Measurements from ENCODE around the gene KIAA2012. TPM values are rescaled to one million over a fixed set of nuclear protein-coding genes. Genes with fewer than 3 reads are reported as not detected.

Gene KIAA2012
- total and polyA plus RNA-seq, 4 donors, result under 0.01 to 0.61 (median 0.42) TPM

DNA sequence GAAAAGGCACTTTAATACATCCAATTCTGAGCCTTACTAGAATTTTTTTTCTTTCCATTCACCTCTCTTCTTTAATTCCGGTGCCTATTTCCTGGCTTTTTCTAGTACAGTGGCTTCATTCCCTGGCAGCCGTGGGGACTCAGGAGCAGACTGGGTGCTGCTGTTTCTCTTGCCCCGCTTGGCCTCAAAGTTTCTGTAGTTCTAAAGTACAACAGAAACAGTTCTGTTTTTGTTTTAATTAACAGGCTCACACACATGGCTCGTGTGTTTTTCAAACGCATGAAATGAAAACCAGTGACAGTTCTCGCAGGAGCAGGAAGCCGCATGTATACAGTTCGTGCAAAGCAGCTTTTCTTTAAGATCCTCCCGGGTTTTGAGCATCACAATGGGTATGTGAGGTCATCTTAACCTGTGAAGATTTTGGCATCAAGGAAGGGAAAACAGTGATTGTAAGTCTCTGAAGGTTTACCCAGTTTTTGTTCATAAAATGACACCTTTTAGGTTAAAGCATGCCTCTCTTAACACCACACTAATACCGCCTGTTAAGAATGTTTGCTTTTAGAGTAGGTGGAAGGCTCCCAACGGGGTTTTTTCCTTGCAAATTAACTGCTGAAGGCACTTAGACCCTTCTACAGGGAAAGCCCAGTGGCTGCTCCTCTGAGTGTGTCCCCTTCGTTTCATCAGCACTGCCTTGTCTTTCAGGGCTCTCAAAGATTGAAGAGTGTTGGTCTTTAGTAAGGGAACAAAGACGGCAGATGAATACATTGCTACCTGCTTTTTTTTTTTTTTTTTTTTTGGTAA is 33.6 kb upstream of the KIAA2012 start:
- H3K27me3 ChIP-seq (ENCODE audit: control insufficient read depth in 4 of 4, insufficient read depth in 4 of 4, low read length in 3 of 4), result peaks cover 0 to 16% (median 3%) of the 10 kb centered on the region in 4 donors
- 61% methylated on average over 13 of the region's 13 CpGs for WGBS
- H3K36me3 ChIP-seq (ENCODE audit: control insufficient read depth in 4 of 4, insufficient read depth in 3 of 4, low read depth in 1 of 4, low read length in 3 of 4), result no peaks in the 10 kb centered on the region
- no peak overlapping the region for H3K4me3 ChIP-seq (ENCODE audit: low read depth in 1 of 3, low read length in 3 of 3)
- no peak overlapping the region for H3K9ac ChIP-seq (ENCODE audit: low read depth in 1 of 2, low read length in 2 of 2)
- peaks cover 0 to 9% (median 8%) of the 10 kb centered on the region in 4 donors for H3K4me1 ChIP-seq (ENCODE audit: control insufficient read depth in 4 of 4, insufficient read depth in 4 of 4, low read length in 3 of 4)
- H3K9me3 ChIP-seq (ENCODE audit: control insufficient read depth in 4 of 4, low read length in 3 of 4), result peaks cover 0 to 7% (median 0%) of the 10 kb centered on the region in 4 donors
- TF ChIP-seq HNF4A (conservative IDR thresholded peaks at IDR 0.05) (no peak), JUND (IDR thresholded peaks at IDR 0.05) (no peak), FOXA1 (IDR thresholded peaks at IDR 0.05) (no peak), RXRA (IDR thresholded peaks at IDR 0.05) (no peak), RAD21 (IDR thresholded peaks at IDR 0.05) (no peak), NR2F2 (IDR thresholded peaks at IDR 0.05) (no peak)
- TF ChIP-seq, protein P1, sequence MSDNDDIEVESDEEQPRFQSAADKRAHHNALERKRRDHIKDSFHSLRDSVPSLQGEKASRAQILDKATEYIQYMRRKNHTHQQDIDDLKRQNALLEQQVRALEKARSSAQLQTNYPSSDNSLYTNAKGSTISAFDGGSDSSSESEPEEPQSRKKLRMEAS (IDR thresholded peaks at IDR 0.05), result no peak
- TF ChIP-seq, protein P2, sequence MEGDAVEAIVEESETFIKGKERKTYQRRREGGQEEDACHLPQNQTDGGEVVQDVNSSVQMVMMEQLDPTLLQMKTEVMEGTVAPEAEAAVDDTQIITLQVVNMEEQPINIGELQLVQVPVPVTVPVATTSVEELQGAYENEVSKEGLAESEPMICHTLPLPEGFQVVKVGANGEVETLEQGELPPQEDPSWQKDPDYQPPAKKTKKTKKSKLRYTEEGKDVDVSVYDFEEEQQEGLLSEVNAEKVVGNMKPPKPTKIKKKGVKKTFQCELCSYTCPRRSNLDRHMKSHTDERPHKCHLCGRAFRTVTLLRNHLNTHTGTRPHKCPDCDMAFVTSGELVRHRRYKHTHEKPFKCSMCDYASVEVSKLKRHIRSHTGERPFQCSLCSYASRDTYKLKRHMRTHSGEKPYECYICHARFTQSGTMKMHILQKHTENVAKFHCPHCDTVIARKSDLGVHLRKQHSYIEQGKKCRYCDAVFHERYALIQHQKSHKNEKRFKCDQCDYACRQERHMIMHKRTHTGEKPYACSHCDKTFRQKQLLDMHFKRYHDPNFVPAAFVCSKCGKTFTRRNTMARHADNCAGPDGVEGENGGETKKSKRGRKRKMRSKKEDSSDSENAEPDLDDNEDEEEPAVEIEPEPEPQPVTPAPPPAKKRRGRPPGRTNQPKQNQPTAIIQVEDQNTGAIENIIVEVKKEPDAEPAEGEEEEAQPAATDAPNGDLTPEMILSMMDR (IDR thresholded peaks at IDR 0.05; ENCODE audit: low read depth, low read length, missing input control), result no peak
- TF ChIP-seq, protein P3, sequence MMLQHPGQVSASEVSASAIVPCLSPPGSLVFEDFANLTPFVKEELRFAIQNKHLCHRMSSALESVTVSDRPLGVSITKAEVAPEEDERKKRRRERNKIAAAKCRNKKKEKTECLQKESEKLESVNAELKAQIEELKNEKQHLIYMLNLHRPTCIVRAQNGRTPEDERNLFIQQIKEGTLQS (IDR thresholded peaks at IDR 0.05), result no peak
- DNase-seq (ENCODE audit: low spot score), result no peak
- no peak overlapping the region for H3K27ac ChIP-seq (ENCODE audit: low read depth in 1 of 2, low read length in 2 of 2)

DNA sequence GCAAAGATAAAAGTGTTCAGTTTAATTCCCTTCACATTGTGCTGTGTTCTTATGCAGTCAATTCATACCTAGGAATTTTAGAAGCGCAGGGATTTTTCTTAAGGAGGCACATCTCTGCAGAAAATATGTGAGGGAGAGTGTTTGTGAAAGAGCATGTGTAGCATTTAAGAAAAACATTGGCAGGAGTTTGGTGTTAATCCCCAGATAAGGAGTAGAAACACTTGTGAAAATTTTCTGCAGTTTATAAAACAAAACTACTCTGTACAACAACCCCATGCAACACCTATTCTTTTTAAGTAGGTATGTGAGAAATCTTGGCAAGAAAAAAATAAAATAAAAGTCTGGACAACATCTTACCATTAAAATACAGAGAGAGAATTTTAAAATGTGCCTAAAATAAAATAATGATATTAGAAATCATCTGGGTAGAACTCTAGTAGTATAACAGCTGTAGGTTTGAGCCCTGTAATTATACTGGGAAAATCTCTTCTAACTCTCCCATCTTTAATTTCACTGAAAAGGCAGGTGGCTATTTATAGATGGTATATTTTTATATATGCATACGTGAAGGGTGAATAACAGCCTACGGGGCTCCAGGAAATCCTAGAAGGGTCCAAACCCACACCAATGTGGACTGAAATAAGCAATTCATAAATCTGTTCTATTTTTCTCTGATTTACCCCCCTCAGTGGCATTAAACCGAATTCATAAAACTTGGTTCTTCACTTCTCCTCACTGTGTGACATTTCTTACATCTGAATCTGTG is 32.8 kb upstream of the KIAA2012 start:
- Histone ChIP-seq H3K4me1 (ENCODE audit: control insufficient read depth in 4 of 4, insufficient read depth in 4 of 4, low read length in 3 of 4) (peaks cover 0 to 3% (median 1%) of the 10 kb centered on the region in 4 donors), H3K9me3 (ENCODE audit: control insufficient read depth in 4 of 4, low read length in 3 of 4) (peaks cover 0 to 5% (median 0%) of the 10 kb centered on the region in 4 donors), H3K27ac (ENCODE audit: low read depth in 1 of 2, low read length in 2 of 2) (no peak overlapping the region), H3K27me3 (ENCODE audit: control insufficient read depth in 4 of 4, insufficient read depth in 4 of 4, low read length in 3 of 4) (peaks cover 0 to 14% (median 2%) of the 10 kb centered on the region in 4 donors), H3K36me3 (ENCODE audit: control insufficient read depth in 4 of 4, insufficient read depth in 3 of 4, low read depth in 1 of 4, low read length in 3 of 4) (no peaks in the 10 kb centered on the region), H3K9ac (ENCODE audit: low read depth in 1 of 2, low read length in 2 of 2) (no peak overlapping the region), H3K4me3 (ENCODE audit: low read depth in 1 of 3, low read length in 3 of 3) (no peak overlapping the region)
- WGBS, result 86% methylated on average over 4 of the region's 4 CpGs
- DNase-seq (ENCODE audit: low spot score), result no peak
- TF ChIP-seq RXRA (IDR thresholded peaks at IDR 0.05), result no peak

DNA sequence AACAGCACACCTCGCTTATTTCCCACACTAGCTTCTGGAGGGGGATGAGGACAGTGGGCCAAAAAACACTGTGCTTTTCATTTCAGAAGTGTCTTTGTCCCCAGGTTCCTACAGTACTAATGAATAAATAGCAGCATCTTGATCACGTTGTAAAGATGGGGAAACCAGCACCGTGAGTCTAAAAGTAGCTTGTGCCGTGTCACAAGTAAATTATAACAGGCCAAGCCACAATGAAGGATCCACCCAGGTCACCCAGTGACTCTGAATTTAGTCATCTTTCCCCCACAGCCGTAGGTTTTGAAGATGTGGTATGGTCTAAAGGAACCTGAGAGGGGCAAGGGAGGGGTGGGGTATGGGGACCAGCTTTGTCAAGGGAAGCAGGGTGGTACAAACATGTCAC is 30.6 kb upstream of the KIAA2012 start:
- no peak overlapping the region for H3K4me3 ChIP-seq (ENCODE audit: low read depth in 1 of 3, low read length in 3 of 3)
- H3K36me3 ChIP-seq (ENCODE audit: control insufficient read depth in 4 of 4, insufficient read depth in 3 of 4, low read depth in 1 of 4, low read length in 3 of 4), result no peaks in the 10 kb centered on the region
- 94% methylated on average over 5 of the region's 5 CpGs for WGBS
- no peak overlapping the region for H3K27ac ChIP-seq (ENCODE audit: low read depth in 1 of 2, low read length in 2 of 2)
- TF ChIP-seq, protein P3 (IDR thresholded peaks at IDR 0.05), result no peak
- TF ChIP-seq TAF1 (conservative IDR thresholded peaks at IDR 0.05) (no peak), GABPA (IDR thresholded peaks at IDR 0.05 in 1 of 2, conservative IDR thresholded peaks at IDR 0.05 in 1 of 2) (no peak), NR2F2 (IDR thresholded peaks at IDR 0.05) (no peak), SP1 (IDR thresholded peaks at IDR 0.05) (no peak), RXRA (IDR thresholded peaks at IDR 0.05) (no peak), RAD21 (IDR thresholded peaks at IDR 0.05) (no peak), EGR1 (IDR thresholded peaks at IDR 0.05; ENCODE audit: low read depth in 2 of 2) (no peak)
- TF ChIP-seq, protein P2 (IDR thresholded peaks at IDR 0.05; ENCODE audit: low read depth, low read length, missing input control), result no peak
- TF ChIP-seq, protein P1 (IDR thresholded peaks at IDR 0.05), result no peak
- TF ChIP-seq, protein P4, sequence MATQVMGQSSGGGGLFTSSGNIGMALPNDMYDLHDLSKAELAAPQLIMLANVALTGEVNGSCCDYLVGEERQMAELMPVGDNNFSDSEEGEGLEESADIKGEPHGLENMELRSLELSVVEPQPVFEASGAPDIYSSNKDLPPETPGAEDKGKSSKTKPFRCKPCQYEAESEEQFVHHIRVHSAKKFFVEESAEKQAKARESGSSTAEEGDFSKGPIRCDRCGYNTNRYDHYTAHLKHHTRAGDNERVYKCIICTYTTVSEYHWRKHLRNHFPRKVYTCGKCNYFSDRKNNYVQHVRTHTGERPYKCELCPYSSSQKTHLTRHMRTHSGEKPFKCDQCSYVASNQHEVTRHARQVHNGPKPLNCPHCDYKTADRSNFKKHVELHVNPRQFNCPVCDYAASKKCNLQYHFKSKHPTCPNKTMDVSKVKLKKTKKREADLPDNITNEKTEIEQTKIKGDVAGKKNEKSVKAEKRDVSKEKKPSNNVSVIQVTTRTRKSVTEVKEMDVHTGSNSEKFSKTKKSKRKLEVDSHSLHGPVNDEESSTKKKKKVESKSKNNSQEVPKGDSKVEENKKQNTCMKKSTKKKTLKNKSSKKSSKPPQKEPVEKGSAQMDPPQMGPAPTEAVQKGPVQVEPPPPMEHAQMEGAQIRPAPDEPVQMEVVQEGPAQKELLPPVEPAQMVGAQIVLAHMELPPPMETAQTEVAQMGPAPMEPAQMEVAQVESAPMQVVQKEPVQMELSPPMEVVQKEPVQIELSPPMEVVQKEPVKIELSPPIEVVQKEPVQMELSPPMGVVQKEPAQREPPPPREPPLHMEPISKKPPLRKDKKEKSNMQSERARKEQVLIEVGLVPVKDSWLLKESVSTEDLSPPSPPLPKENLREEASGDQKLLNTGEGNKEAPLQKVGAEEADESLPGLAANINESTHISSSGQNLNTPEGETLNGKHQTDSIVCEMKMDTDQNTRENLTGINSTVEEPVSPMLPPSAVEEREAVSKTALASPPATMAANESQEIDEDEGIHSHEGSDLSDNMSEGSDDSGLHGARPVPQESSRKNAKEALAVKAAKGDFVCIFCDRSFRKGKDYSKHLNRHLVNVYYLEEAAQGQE (IDR thresholded peaks at IDR 0.05), result no peak
- no peak for DNase-seq (ENCODE audit: low spot score)
- no peaks in the 10 kb centered on the region for H3K9me3 ChIP-seq (ENCODE audit: control insufficient read depth in 4 of 4, low read length in 3 of 4)
- peaks cover 0 to 5% (median 0%) of the 10 kb centered on the region in 4 donors for H3K27me3 ChIP-seq (ENCODE audit: control insufficient read depth in 4 of 4, insufficient read depth in 4 of 4, low read length in 3 of 4)
- no peak overlapping the region for H3K9ac ChIP-seq (ENCODE audit: low read depth in 1 of 2, low read length in 2 of 2)
- no peaks in the 10 kb centered on the region for H3K4me1 ChIP-seq (ENCODE audit: control insufficient read depth in 4 of 4, insufficient read depth in 4 of 4, low read length in 3 of 4)
